ENCODE data around the gene SNAP47.
A peak's percentile ranks its signal among the peaks of the same experiment; 100 is the strongest.

SNAP47 gene

DNA sequence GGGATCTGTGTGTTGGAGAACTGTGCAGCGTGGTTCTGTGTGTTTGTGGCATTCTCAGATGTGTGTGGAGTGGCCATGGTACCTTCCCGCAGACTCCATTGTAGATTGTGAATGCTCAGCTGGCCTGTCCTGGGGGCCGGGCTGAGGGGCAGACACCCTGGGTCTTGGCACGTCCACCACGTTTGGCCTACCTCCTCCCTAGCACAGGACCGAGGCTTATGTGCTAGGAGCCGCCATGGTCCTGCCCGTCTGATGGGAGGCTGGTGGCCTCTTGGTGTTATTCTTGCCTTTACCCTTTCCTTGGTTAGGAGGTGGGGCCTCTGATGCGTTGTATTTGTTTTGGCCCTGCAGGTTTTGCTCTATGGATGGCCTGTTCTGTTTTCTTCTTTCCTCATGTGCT, 25.1 kb downstream of the SNAP47 start:
- TF ChIP-seq, protein P1, sequence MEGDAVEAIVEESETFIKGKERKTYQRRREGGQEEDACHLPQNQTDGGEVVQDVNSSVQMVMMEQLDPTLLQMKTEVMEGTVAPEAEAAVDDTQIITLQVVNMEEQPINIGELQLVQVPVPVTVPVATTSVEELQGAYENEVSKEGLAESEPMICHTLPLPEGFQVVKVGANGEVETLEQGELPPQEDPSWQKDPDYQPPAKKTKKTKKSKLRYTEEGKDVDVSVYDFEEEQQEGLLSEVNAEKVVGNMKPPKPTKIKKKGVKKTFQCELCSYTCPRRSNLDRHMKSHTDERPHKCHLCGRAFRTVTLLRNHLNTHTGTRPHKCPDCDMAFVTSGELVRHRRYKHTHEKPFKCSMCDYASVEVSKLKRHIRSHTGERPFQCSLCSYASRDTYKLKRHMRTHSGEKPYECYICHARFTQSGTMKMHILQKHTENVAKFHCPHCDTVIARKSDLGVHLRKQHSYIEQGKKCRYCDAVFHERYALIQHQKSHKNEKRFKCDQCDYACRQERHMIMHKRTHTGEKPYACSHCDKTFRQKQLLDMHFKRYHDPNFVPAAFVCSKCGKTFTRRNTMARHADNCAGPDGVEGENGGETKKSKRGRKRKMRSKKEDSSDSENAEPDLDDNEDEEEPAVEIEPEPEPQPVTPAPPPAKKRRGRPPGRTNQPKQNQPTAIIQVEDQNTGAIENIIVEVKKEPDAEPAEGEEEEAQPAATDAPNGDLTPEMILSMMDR (IDR thresholded peaks at IDR 0.05; ENCODE audit: low read depth, low read length, missing control alignments), result no peak
- DNase-seq (ENCODE audit: low read depth), result no peak
- no peak overlapping the region for H3K4me3 ChIP-seq (ENCODE audit: low read depth, low read length)

DNA sequence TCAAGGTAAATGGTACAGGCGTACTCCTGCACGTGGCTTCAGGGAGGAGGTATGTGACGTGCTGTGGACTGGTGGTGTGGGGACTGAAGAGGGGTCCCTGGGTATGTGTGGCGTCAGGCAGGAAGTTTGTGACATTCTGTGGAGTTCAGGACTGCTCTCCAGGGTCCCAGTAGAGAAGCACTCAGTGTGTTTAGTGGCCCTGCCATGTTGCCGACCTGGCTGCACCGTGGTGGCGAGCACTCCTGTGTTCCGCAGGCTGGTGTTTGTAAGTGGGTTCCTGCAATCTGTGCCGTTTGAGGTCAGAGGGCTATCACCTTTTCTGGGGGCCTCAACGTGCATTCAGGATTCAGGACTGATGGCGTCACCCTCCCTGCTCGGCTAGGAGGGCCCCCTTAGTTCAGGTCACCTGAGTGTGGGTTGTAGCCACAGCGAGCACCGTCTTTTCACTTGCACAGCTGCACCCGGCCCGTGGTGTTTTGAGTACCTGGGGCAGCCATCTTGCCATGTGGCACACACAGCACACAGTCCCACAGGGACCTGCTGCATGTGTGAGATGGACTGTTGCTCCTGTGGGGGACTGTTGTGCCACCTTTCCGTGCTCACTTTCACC, 26.5 kb downstream of the SNAP47 start:
- H3K4me3 ChIP-seq (ENCODE audit: low read depth, low read length), result no peak overlapping the region
- DNase-seq (ENCODE audit: low read depth), result no peak
- TF ChIP-seq, protein P1 (IDR thresholded peaks at IDR 0.05; ENCODE audit: low read depth, low read length, missing control alignments), result no peak

DNA sequence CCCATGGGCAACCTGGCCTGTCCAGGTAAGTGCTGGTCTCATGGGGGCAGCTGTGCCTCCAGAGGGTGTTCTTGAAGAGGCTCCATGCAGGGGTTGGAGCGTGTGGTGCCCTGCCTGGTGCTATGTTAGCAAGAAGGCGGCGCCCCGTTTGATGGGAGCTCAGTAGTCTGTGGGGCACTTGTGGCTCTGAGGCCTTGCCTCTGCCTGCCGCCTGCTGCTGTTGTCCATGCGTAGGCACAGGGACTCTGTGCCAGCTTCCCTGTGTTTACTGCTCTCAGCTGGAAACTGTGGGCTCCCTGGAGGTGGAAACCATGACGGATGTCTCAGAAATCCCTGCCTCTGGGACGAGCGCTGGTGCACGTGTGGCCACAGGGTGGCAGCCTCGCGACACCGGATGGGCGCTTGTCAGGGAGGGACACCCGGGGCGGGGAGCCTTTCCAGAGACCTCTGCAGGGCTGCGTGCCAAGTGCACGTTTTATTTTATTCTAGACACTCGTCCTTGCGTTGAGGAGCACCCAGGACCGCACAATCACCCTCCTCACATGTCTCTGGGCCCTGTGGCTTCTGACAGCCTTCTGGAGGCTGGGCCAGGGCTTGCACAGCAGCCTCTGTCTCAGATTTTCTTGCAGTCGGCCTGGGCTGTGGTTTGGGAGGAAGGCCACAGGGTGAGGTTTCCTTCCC, 27.1 kb downstream of the SNAP47 start:
- peak; percentile 36 for DNase-seq (ENCODE audit: low read depth)
- TF ChIP-seq, protein P1 (IDR thresholded peaks at IDR 0.05; ENCODE audit: low read depth, low read length, missing control alignments), result peak; percentile 84
- H3K4me3 ChIP-seq (ENCODE audit: low read depth, low read length), result no peak overlapping the region

DNA sequence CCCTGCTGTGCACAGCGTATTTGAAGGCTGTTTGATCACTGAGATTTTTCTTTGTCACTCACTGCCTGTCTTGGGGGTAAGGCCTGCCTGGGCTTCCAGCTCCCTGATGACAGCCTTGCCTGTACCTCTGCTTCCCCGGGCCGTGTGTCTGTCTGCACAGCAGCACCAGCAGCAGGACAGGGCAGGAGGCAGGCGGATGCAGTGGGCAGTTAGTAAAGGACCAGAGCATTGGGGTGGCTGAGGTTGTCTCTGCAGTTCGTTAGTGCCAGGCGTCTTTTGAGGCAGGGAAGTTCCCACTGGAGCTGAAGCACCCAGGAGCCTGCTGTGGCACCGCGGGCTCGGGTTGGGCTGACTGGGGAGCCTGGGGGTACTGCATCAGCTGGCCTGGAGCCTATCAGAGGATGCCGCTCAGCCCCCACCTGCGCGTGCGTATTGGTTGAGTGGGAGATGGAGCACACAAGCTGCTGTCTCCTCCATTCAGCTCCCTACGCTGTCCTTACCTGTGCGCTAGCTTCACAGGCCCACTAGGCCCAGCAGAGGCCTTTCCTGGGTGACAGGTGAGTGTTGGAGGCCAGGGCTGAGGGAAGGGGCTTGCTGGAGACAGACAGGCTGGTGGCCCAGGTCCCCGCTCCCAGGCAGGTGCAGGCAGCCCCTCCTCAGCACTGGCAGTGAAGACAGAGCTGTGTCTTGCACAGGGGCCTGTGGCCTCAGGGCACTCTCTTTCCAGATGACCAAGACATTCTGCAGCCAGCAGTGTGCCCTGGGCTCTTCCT, 28.2 kb downstream of the SNAP47 start:
- no peak overlapping the region for H3K4me3 ChIP-seq (ENCODE audit: low read depth, low read length)
- DNase-seq (ENCODE audit: low read depth), result no peak
- TF ChIP-seq, protein P1 (IDR thresholded peaks at IDR 0.05; ENCODE audit: low read depth, low read length, missing control alignments), result no peak

DNA sequence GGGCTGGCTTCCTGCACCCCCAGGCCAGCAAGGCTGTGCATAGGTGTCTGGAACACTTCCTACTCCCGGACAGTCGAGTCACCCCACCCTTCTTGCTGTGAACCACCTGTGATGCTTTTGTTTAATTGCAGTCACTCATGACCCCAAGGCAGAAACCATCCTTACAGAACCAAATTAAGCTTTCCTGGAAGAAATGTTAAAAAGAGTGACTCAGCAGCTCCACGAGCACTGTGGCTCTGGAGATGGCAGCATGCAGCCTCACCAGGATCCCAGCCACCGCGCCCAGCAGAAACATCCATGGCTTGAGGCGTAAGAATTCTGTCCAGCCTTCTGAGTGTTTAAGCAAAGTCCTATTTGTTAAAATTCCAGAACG, 28.8 kb downstream of the SNAP47 start:
- H3K4me3 ChIP-seq (ENCODE audit: low read depth, low read length), result no peak overlapping the region
- TF ChIP-seq, protein P1 (IDR thresholded peaks at IDR 0.05; ENCODE audit: low read depth, low read length, missing control alignments), result no peak
- DNase-seq (ENCODE audit: low read depth), result no peak

DNA sequence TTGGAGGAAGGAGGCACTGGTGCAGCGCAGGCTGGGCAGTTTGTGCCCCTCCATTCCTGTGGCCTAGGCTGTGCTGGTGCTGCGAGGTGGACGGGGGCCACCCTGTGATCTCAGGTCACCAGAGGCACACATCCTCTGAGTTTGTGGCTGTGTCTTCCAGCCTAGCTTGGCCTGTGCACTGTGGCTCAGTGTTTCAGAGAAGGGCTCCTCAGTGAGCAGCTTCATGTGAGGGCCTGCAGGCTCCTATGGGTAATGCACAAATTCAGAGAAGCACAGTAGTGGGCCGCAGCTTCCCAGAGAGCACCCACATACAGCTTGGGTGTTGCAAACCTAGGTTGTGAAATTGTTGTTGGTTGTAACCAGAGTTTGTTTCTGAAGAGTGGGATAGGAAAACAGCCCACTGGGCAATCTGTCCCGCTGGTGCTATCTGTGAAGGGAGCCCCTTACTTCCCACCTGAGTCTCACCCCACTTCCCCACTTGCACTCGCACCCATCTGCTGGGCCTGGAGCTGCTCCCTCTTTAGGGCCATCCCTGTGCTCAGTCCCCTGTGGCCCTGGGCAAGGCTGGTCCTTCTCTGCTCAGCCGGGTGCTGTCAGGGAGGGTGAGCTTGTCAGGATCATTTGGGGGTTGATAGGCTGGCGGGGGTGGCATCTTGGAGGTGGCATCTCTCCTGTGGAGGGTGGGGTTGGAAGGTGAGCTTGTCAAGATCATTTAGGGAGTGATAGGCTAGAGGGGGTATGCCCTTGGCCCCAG, 30.2 kb downstream of the SNAP47 start:
- TF ChIP-seq, protein P1 (IDR thresholded peaks at IDR 0.05; ENCODE audit: low read depth, low read length, missing control alignments), result no peak
- H3K4me3 ChIP-seq (ENCODE audit: low read depth, low read length), result no peak overlapping the region
- DNase-seq (ENCODE audit: low read depth), result no peak

All from GM12864 (cell line).